HCEC 1CT (cell line): ENCODE measurements around the gene BEST4.
"Not testable (repeated sequence)": the region's sequence is repeated elsewhere in the genome, so short reads cannot be mapped to it uniquely, and the experiment has no call there.

Experiments
- DNase-seq: peaks from one replicate; pipeline ENCODE4 v3.0.0-alpha.2; 2017

The BEST4 gene

DNA sequence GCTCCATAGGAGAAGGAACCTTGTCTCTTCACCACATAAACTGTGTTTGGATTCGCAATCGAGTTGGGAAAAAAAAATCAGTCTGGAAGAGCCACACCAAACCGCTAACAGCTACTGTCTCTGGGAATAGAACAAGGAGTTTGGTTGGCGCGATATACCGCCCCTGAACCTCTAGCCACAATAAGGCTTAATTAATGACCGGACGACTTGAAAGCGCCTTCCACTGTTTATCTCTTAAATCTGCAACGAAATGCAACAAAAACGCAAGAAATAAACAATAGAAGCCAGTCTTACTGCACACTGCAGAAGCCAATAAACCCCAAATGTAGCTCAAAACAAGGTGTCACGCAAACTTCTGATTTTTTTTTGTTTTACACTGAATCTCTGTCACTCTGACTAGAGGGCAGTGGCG is 31.2 kb upstream of the BEST4 start:
- no peak for DNase-seq

- DNase-seq = no peak
Observed at GRCh38 chr1:44817771-44818495, 30.0 kb upstream of the BEST4 start.

DNA sequence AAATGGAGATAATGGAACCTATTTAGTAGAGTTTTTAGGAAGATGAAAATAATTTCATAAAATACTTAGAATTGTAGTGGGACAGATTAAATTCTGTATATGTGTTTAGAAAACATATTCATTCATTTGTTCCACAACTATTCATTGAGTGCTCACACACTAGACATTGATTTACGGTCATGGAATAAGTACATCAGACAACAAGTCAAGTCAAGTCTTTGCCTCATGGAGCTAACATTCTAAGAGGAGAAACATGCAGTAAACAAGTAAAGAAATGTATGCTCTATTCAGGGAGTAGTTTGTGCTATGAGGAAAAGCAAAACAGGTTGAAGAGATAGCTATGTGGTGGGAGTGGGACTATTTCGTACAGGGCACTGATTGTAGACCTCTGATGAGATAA is 29.3 kb upstream of the BEST4 start:
- DNase-seq = no peak

- not testable (repeated sequence) for DNase-seq
Observed at GRCh38 chr1:44815926-44816325, 28.0 kb upstream of the BEST4 start.

DNA sequence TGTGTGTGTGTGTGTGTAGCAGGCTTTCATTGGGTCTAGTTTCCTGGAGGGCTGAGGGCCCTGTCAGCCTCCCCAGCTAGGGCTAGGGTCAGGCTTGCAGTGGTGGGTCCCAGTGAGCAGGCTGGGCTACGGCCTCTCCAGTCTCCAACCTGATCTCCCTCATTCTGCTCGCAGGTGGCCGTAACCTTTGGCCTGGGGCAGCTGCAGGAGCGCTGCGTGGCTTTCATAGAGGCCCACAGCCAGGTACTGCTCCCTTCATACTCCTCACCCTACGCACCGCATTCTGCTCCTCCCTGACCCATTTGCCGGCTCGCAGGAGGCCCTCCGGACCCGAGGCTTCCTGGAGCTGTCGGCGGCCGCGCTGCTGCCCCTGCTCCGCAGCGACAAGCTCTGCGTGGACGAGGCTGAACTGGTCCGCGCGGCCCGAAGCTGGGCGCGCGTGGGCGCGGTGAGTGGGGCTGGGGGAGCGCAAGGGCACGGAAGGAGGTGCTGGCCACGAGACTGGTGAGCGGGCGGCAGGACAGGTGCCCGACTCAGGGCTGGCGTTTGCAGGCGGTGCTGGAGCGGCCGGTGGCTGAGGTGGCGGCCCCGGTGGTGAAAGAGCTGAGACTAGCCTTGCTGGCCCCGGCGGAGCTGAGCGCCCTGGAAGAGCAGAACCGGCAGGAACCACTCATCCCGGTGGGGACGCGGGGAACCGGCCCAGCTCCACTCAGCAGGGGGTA is 25.0 kb upstream of the BEST4 start:
- DNase-seq = no peak

DNA sequence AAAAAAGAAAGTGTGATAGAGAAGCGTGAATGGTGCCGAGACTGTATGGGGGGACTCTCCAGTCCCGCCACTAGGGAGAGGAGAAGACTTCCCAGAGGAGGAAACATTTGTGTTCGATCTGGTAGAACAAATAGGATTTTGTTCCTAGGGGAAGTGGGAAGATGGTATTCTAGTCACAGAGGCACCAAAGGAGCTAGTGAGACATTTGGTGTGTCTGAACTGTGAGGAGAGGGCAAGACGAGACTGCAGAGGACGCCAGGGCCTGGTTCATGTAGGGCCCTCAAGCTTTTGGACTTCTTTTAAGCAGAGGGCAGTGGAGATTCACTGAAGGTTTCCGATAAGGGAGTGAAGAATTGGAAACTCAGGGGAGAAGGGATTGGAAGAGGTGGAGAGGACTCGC is 23.3 kb upstream of the BEST4 start:
- DNase-seq = no peak

GRCh38 chr1:44810762-44811105 is 22.8 kb upstream of the BEST4 start:
- DNase-seq = not testable (repeated sequence)

GRCh38 chr1:44810101-44810761 is 22.3 kb upstream of the BEST4 start:
- no peak for DNase-seq

- DNase-seq = peak; percentile 79
Observed at GRCh38 chr1:44808938-44809917, 21.3 kb upstream of the BEST4 start.

- peak; percentile 92 for DNase-seq
Observed at GRCh38 chr1:44808063-44808937, 20.3 kb upstream of the BEST4 start, which contains the start of gene BTBD19. Gene BTBD19, plus strand, starts transcription at chr1:44808523. Its CDS starts 298 bp downstream, at chr1:44808821.

- peak; percentile 100 for DNase-seq
Observed at GRCh38 chr1:44807364-44808062, 19.5 kb upstream of the BEST4 start.

- no peak for DNase-seq
Observed at GRCh38 chr1:44806704-44807363, 18.9 kb upstream of the BEST4 start, which contains the start of gene DYNLT4. Gene DYNLT4, minus strand, starts transcription at chr1:44807351. Its CDS starts 683 bp downstream, at chr1:44806668.

- DNase-seq = no peak
Observed at GRCh38 chr1:44806025-44806703, 18.2 kb upstream of the BEST4 start.

DNA sequence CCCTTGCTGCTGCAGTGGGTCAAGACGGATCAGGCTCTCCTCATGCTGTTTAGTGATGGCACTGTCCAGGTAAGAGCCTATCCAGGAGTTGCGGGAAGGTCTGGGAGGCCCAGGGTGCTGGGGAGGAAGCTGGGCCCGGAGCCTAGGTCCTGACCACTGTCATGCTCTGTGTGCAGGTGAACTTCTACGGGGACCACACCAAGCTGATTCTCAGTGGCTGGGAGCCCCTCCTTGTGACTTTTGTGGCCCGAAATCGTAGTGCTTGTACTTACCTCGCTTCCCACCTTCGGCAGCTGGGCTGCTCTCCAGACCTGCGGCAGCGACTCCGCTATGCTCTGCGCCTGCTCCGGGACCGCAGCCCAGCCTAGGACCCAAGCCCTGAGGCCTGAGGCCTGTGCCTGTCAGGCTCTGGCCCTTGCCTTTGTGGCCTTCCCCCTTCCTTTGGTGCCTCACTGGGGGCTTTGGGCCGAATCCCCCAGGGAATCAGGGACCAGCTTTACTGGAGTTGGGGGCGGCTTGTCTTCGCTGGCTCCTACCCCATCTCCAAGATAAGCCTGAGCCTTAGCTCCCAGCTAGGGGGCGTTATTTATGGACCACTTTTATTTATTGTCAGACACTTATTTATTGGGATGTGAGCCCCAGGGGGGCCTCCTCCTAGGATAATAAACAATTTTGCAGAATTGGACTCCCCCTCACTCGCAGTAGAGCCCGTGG is 17.5 kb upstream of the BEST4 start:
- no peak for DNase-seq

GRCh38 chr1:44803312-44804095 is 15.5 kb upstream of the BEST4 start:
- no peak for DNase-seq

DNA sequence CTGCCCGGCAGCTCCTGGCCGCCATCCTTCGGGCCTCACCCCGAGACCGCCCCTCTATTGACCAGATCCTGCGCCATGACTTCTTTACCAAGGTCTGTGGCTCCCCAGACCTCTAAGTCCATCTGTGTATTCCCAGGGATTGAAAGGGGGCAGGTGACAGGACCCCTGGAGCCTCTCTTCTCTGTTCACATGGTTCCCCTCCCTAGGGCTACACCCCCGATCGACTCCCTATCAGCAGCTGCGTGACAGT is 15.0 kb upstream of the BEST4 start:
- DNase-seq = no peak

DNA sequence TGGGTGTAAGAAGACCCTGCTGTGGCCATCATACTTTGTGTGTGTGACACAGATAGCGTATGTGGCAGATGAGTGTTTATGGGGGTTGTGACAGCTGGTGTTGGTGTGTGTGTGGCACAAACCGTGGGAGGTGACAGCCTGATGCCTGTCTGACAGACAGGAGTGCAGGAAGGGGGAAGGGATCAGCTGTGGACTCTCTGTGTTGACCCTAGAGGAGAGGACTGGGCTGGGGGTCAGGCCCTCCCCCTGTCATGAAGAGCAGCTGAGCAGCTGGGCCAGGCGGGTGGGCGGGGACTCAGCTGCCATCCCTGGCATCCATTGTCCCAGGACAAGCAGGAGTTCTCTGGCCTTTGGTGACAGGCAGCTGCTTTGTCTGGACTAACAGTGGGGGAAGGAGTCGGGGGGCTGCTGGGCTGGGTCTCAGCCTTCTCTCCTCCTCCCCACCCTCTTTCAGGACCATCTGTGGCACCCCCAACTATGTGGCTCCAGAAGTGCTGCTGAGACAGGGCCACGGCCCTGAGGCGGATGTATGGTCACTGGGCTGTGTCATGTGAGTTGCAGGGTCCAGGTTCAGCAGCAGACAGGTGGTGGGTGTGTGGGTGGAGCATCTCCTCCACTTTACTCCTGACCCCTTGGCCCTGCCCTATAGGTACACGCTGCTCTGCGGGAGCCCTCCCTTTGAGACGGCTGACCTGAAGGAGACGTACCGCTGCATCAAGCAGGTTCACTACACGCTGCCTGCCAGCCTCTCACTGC is 14.5 kb upstream of the BEST4 start:
- no peak for DNase-seq
